Pancreas (tissue), 10 donors: ENCODE measurements around the gene CLDN34. TPM values are rescaled to one million over a fixed set of nuclear protein-coding genes. Genes with fewer than 3 reads are reported as not detected.

Experiments
- ATAC-seq, 4 donors: fragments of 200-7000 bp; cut with Tn5 transposase; one replicate each; pipeline versions ENCODE4 v1.8.0 to v1.9.1; 2020; ENCODE audit warnings: mild to moderate bottlenecking in 4 of 4, moderate library complexity in 4 of 4
- DNase-seq, 6 donors: peaks; one replicate each; pipeline ENCODE4 v3.0.0-alpha.2; 2020
- FAIRE-seq: peaks from 2 replicates; lab custom pipeline; 2012; peaks lifted over from hg19 to GRCh38; lab: Jason Lieb, UNC
- H3K27ac ChIP-seq, 4 donors: fragments of 200-600 bp; sonication (generic); 1 replicate in 3 of 4; 2 replicates in 1 of 4; pipeline versions ENCODE4 v1.5.0 to v1.8.0; 2020
- H3K27me3 ChIP-seq, 4 donors: fragments of 200-600 bp; one replicate each; pipeline ENCODE4 v1.8.0; 2021
- H3K36me3 ChIP-seq, 3 donors: fragments of 200-600 bp; sonication (generic) in 1 of 3; one replicate each; pipeline versions ENCODE4 v1.5.0 to v1.8.0; 2020 to 2021
- H3K4me1 ChIP-seq, 3 donors: fragments of 200-600 bp; one replicate each; pipeline ENCODE4 v1.8.0; 2021
- H3K4me3 ChIP-seq, 4 donors: fragments of 200-600 bp; sonication (generic) in 2 of 4; one replicate each; pipeline versions ENCODE4 v1.5.0 to v1.8.0; 2020 to 2021
- H3K9me3 ChIP-seq, 4 donors: fragments of 200-600 bp; one replicate each; pipeline ENCODE4 v1.8.0; 2021
- CTCF ChIP-seq, 4 donors: fragments of 200-600 bp; sonication (generic) in 3 of 4; IDR thresholded peaks; one replicate each; pipeline versions ENCODE4 v1.5.0 to v1.8.0; 2021; ENCODE audit warnings: antibody characterized with exemption in 4 of 4
- WGBS, 2 donors: extraction: QIAGEN DNeasy Blood & Tissue Kit; methylation state at CpG; one replicate each; pipeline ENCODE4 v1.1.7; 2013; 5-methylcytosine and 5-hydroxymethylcytosine counted together
- intact Hi-C, 3 donors: fragments of 100-400 bp; cut with DNase I; formaldehyde crosslinking; loops; one replicate each; pipeline versions ENCODE4 v1.11.1 to v1.14.2; 2022
- polyA plus RNA-seq, 2 donors: library from polyadenylated mRNA; stranded (reverse); fragments of 200-250 nt; gene quantifications; one replicate each; pipeline ENCODE4 v1.2.3, GENCODE V29; 2013
- total RNA-seq, 6 donors: library from RNA; stranded (reverse); fragmentation: NEBNext Ultra II Directional in 4 of 6; extraction: Animal tissue kit (Norgen Biotek cat#: 25700) in 4 of 6; gene quantifications; one replicate each; pipeline versions ENCODE4 v1.2.1 to v1.2.4, GENCODE V29; 2021 to 2023
- donor health status: healthy with polysubstance abuse.
- donor health status: DM: no; HTN: no; CAD: no; lungs with moderate emphysema.
- donor health status: DM: no; HTN: no; CAD: no.
- donor health status: control.
- donor health status: control.
- donor health status: Bipolar disorder and iron deficiency.
- donor health status: DM: yes; HTN: yes; CAD: no.
- donor health status: DM: no; HTN: no; CAD: no.
- donor health status: DM: no; HTN: no; CAD: no.
- donor health status: DM: yes; HTN: yes; CAD: no.

CLDN34 gene
- total RNA-seq (under 1 TPM in 5 of 6 donors, not detected in 1; 0.19 to 0.32 (median 0.24) TPM), polyA plus RNA-seq (under 1 TPM; 0.30 to 0.40 TPM)

GRCh38 chrX:9966775-9967408, at the start of gene CLDN34:
Gene CLDN34, plus strand, starts transcription at chrX:9967358. Its CDS starts 0 bp downstream, at chrX:9967358.
- H3K9me3 ChIP-seq, result no peaks in the 10 kb centered on the region
- H3K4me1 ChIP-seq, result no peaks in the 10 kb centered on the region
- TF ChIP-seq CTCF (IDR thresholded peaks at IDR 0.05), result no peak
- no peaks in the 10 kb centered on the region for H3K36me3 ChIP-seq
- FAIRE-seq, result no peak
- DNase-seq, result no peak
- no peak for ATAC-seq
- intact Hi-C loops, result no loop called here
- no peak within 1 kb of the TSS for H3K27ac ChIP-seq
- WGBS, 2 donors, result 84 to 91% methylated on average over 16 of the region's 16 CpGs
- H3K4me3 ChIP-seq, result no peak within 1 kb of the TSS
- H3K27me3 ChIP-seq, result no peaks in the 10 kb centered on the region

- no peak for FAIRE-seq
- Histone ChIP-seq H3K9me3 (no peaks in the 10 kb centered on the region), H3K36me3 (no peaks in the 10 kb centered on the region), H3K4me1 (no peaks in the 10 kb centered on the region), H3K27ac (no peak overlapping the region), H3K27me3 (no peaks in the 10 kb centered on the region), H3K4me3 (no peak overlapping the region)
- ATAC-seq, result no peak
- WGBS, 2 donors, result 64 to 82% methylated on average over 5 of the region's 5 CpGs
- no peak for TF ChIP-seq CTCF (IDR thresholded peaks at IDR 0.05)
- intact Hi-C loops, result no loop called here
- DNase-seq, result no peak
Observed at GRCh38 chrX:9917861-9918260, 49.3 kb upstream of the CLDN34 start.

GRCh38 chrX:9919632-9920172, 47.5 kb upstream of the CLDN34 start:
- WGBS, 2 donors, result 72 to 97% methylated on average over 3 of the region's 3 CpGs
- FAIRE-seq (no peak), DNase-seq (no peak)

GRCh38 chrX:9921407-9921806, 45.8 kb upstream of the CLDN34 start:
- H3K27ac ChIP-seq, result no peak overlapping the region
- ATAC-seq, result no peak
- 79 to 98% methylated on average over 5 of the region's 5 CpGs for WGBS, 2 donors
- no peak overlapping the region for H3K4me3 ChIP-seq
- no peaks in the 10 kb centered on the region for H3K27me3 ChIP-seq
- DNase-seq, result no peak
- H3K4me1 ChIP-seq, result no peaks in the 10 kb centered on the region
- intact Hi-C loops, result no loop called here
- H3K9me3 ChIP-seq, result no peaks in the 10 kb centered on the region
- TF ChIP-seq CTCF (IDR thresholded peaks at IDR 0.05), result no peak
- FAIRE-seq, result no peak
- no peaks in the 10 kb centered on the region for H3K36me3 ChIP-seq

More at GRCh38 chrX:9919632-9920172, 47.5 kb upstream of the CLDN34 start:
- no peak for TF ChIP-seq CTCF (IDR thresholded peaks at IDR 0.05)
- H3K4me1 ChIP-seq, result no peaks in the 10 kb centered on the region
- no peaks in the 10 kb centered on the region for H3K27me3 ChIP-seq
- intact Hi-C loops, result no loop called here
- no peaks in the 10 kb centered on the region for H3K9me3 ChIP-seq
- no peaks in the 10 kb centered on the region for H3K36me3 ChIP-seq
- H3K4me3 ChIP-seq, result no peak overlapping the region
- no peak overlapping the region for H3K27ac ChIP-seq
- no peak for ATAC-seq

GRCh38 chrX:9923357-9923756, 43.8 kb upstream of the CLDN34 start:
- H3K4me1 ChIP-seq, result no peaks in the 10 kb centered on the region
- TF ChIP-seq CTCF (IDR thresholded peaks at IDR 0.05), result no peak
- FAIRE-seq (no peak), ATAC-seq (no peak), DNase-seq (peak in 1 of 6 donors; percentile 25)
- H3K9me3 ChIP-seq, result no peaks in the 10 kb centered on the region
- no peak overlapping the region for H3K4me3 ChIP-seq
- no peak overlapping the region for H3K27ac ChIP-seq
- 73 to 95% methylated on average over 5 of the region's 5 CpGs for WGBS, 2 donors
- no peaks in the 10 kb centered on the region for H3K36me3 ChIP-seq
- intact Hi-C loops, result no loop called here
- H3K27me3 ChIP-seq, result no peaks in the 10 kb centered on the region
